ENCODE results near the gene CDKN2B-AS1. TPM values are rescaled to one million over a fixed set of nuclear protein-coding genes. Genes with fewer than 3 reads are reported as not detected.

CDKN2B-AS1 gene
- total and polyA plus RNA-seq, 2 experiments from 2014 or later, result 0.27 to 0.68 TPM

GRCh38 chr9:22008384-22008716 is 13.8 kb downstream of the CDKN2B-AS1 start:
- 2% methylated on average over 8 of the region's 8 CpGs for WGBS (ENCODE audit: low lambda C conversion rate, missing lambda C conversion rate)
- no peak for DNase-seq (ENCODE audit: low spot score)
- H3K27ac ChIP-seq, result no peak overlapping the region
- no peaks in the 10 kb centered on the region for H3K79me2 ChIP-seq
- no peaks in the 10 kb centered on the region for H4K20me1 ChIP-seq (ENCODE audit: insufficient read depth, poor library complexity, severe bottlenecking)
- H3K9me2 ChIP-seq (replicated peaks; ENCODE audit: insufficient read depth), result no peaks in the 10 kb centered on the region
- peaks cover 46% of the 10 kb centered on the region for H3K27me3 ChIP-seq
- H3K9me3 ChIP-seq (ENCODE audit: low read depth), result no peaks in the 10 kb centered on the region
- H3K4me1 ChIP-seq (ENCODE audit: insufficient read depth), result no peaks in the 10 kb centered on the region
- no peaks in the 10 kb centered on the region for H3K36me3 ChIP-seq (replicated peaks; ENCODE audit: insufficient read depth, low read depth)
- peak overlapping the region; percentile 89 for H3K4me2 ChIP-seq
- H3K4me3 ChIP-seq, result peak overlapping the region; percentile 41
- peak overlapping the region; percentile 81 for H2AFZ ChIP-seq
- TF ChIP-seq CTCF (IDR thresholded peaks at IDR 0.05; ENCODE audit: poor library complexity) (no peak), EZH2 (IDR thresholded peaks at IDR 0.05; ENCODE audit: borderline replicate concordance) (no peak), EZH2phosphoT487 (IDR thresholded peaks at IDR 0.05; ENCODE audit: low read depth, severe bottlenecking, unreplicated experiment) (no peak)

DNA sequence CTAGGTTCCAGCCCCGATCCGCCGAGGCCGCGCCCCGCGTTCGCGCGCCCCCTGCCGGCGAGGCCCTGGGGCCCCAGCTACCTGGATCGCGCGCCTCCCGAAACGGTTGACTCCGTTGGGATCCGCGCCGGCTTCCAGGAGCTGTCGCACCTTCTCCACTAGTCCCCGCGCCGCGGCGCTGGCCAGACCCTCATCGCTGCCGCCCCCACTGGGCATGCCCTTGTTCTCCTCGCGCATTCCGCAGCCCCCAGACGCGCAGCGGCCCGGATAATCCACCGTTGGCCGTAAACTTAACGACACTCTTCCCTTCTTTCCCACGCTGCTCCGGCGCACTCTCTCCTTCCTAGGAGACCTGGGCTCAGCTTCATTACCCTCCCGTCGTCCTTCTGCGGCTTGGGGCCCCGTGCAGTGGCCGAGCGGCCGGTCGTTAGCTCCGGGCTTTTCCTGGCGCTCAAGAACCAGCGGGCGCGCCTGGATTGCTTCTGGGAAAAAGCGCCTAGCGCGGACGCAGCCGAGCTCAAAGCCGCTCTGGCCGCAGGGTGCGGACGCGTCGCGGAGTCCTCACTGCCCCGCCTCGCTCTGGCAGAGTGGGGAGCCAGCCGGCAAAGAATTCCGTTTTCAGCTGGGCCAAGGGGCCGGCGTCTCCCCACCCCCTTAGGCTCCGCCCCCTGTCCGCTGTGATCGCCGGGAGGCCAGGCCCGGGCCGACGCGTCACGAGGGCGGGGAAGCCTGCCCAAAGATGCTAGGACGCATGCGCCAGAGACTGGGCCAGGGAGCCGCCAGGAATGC is 14.3 kb downstream of the CDKN2B-AS1 start, which contains the start of gene CDKN2B:
Gene CDKN2B (minus strand): TSS at position 589 of the 789 bp plus-strand sequence. CDS start 352 bp downstream, at position 237.
- no peaks in the 10 kb centered on the region for H3K36me3 ChIP-seq (replicated peaks; ENCODE audit: insufficient read depth, low read depth)
- H3K4me3 ChIP-seq, result peak within 1 kb of the TSS; percentile 41
- peak within 1 kb of the TSS; percentile 81 for H2AFZ ChIP-seq
- H3K9me2 ChIP-seq (replicated peaks; ENCODE audit: insufficient read depth), result no peaks in the 10 kb centered on the region
- peak; percentile 98 for DNase-seq (ENCODE audit: low spot score)
- H3K27ac ChIP-seq, result peak within 1 kb of the TSS; percentile 78
- no peaks in the 10 kb centered on the region for H3K4me1 ChIP-seq (ENCODE audit: insufficient read depth)
- H4K20me1 ChIP-seq (ENCODE audit: insufficient read depth, poor library complexity, severe bottlenecking), result no peaks in the 10 kb centered on the region
- H3K27me3 ChIP-seq, result peaks cover 41% of the 10 kb centered on the region
- WGBS (ENCODE audit: low lambda C conversion rate, missing lambda C conversion rate), result 1% methylated on average over 80 of the region's 86 CpGs
- no peak for TF ChIP-seq EZH2phosphoT487 (IDR thresholded peaks at IDR 0.05; ENCODE audit: low read depth, severe bottlenecking, unreplicated experiment)
- no peak for TF ChIP-seq EZH2 (IDR thresholded peaks at IDR 0.05; ENCODE audit: borderline replicate concordance)
- peak; percentile 88 for TF ChIP-seq CTCF (IDR thresholded peaks at IDR 0.05; ENCODE audit: poor library complexity)
- peak within 1 kb of the TSS; percentile 89 for H3K4me2 ChIP-seq
- no peaks in the 10 kb centered on the region for H3K79me2 ChIP-seq
- H3K9me3 ChIP-seq (ENCODE audit: low read depth), result no peaks in the 10 kb centered on the region

GRCh38 chr9:22009506-22009867 is 14.9 kb downstream of the CDKN2B-AS1 start:
- Histone ChIP-seq H3K27me3 (peaks cover 35% of the 10 kb centered on the region), H3K4me3 (no peak overlapping the region), H3K4me1 (ENCODE audit: insufficient read depth) (no peaks in the 10 kb centered on the region), H4K20me1 (ENCODE audit: insufficient read depth, poor library complexity, severe bottlenecking) (no peaks in the 10 kb centered on the region), H3K79me2 (no peaks in the 10 kb centered on the region), H3K9me2 (replicated peaks; ENCODE audit: insufficient read depth) (no peaks in the 10 kb centered on the region), H2AFZ (peak overlapping the region; percentile 42), H3K27ac (no peak overlapping the region), H3K4me2 (peak overlapping the region; percentile 89), H3K9me3 (ENCODE audit: low read depth) (no peaks in the 10 kb centered on the region), H3K36me3 (replicated peaks; ENCODE audit: insufficient read depth, low read depth) (no peaks in the 10 kb centered on the region)
- TF ChIP-seq CTCF (IDR thresholded peaks at IDR 0.05; ENCODE audit: poor library complexity) (no peak), EZH2phosphoT487 (IDR thresholded peaks at IDR 0.05; ENCODE audit: low read depth, severe bottlenecking, unreplicated experiment) (no peak), EZH2 (IDR thresholded peaks at IDR 0.05; ENCODE audit: borderline replicate concordance) (no peak)
- no peak for DNase-seq (ENCODE audit: low spot score)
- WGBS (ENCODE audit: low lambda C conversion rate, missing lambda C conversion rate), result 12% methylated on average over 6 of the region's 6 CpGs
